Adrenal gland (tissue), 12 donors: ENCODE results near the gene C1orf174. TPM values are rescaled to one million over a fixed set of nuclear protein-coding genes. Genes with fewer than 3 reads are reported as not detected.

ENCODE experiments used
- DNase-seq, 7 donors: peaks; one replicate each; pipeline ENCODE4 v3.0.0-alpha.2; 2019 to 2020
- H3K27ac ChIP-seq, 5 donors: fragments of 200-600 bp; sonication (generic) in 4 of 5; 1 replicate in 3 of 5; 2 replicates in 2 of 5; pipeline versions ENCODE4 v1.5.1 to v1.8.0; 2016 to 2020; ENCODE audit warnings: mild to moderate bottlenecking in 1 of 5
- H3K27me3 ChIP-seq: fragments of 200-600 bp; 2 replicates; pipeline ENCODE4 v1.8.0; 2021
- H3K36me3 ChIP-seq, 2 donors: fragments of 200-600 bp; replicated peaks in 1 of 2; 1 replicate in 1 of 2; 2 replicates in 1 of 2; pipeline versions ENCODE4 v1.5.1 to v1.8.0; 2018 to 2022
- H3K4me1 ChIP-seq, 2 donors: fragments of 200-600 bp; replicated peaks in 1 of 2; 1 replicate in 1 of 2; 2 replicates in 1 of 2; pipeline versions ENCODE4 v1.5.1 to v1.8.0; 2018 to 2021
- H3K4me3 ChIP-seq, 4 donors: fragments of 200-600 bp; sonication (generic) in 3 of 4; one replicate each; pipeline ENCODE4 v1.5.1; 2016 to 2018
- H3K9me3 ChIP-seq, 3 donors: fragments of 200-600 bp; sonication (generic) in 1 of 3; replicated peaks in 1 of 3; 1 replicate in 2 of 3; 2 replicates in 1 of 3; pipeline versions ENCODE4 v1.5.1 to v1.8.0; 2016 to 2021
- CTCF ChIP-seq, 6 experiments: fragments of 450-650 bp in 4 of 6; fragments of 200-600 bp in 2 of 6; sonication (generic) in 1 of 6; IDR thresholded peaks; 1 replicate in 5 of 6; 2 replicates in 1 of 6; pipeline versions ENCODE4 v1.5.1 to v1.8.0; 2016 to 2021; ENCODE audit warnings: antibody characterized with exemption in 6 of 6, mild to moderate bottlenecking in 2 of 6, moderate library complexity in 1 of 6
- POLR2A ChIP-seq, 2 donors: fragments of 450-650 bp; IDR thresholded peaks; one replicate each; pipeline ENCODE4 v1.6.1; 2017; ENCODE audit warnings: antibody characterized with exemption in 2 of 2, mild to moderate bottlenecking in 2 of 2, moderate library complexity in 1 of 2
- WGBS, 4 donors: extraction: QIAGEN DNeasy Blood & Tissue Kit in 2 of 4; methylation state at CpG; one replicate each; pipeline versions ENCODE4 v1.1.5 to v1.1.7; 2013 to 2017; 5-methylcytosine and 5-hydroxymethylcytosine counted together
- intact Hi-C, 2 donors: fragments of 100-400 bp; cut with DNase I; formaldehyde crosslinking; loops; one replicate each; pipeline versions ENCODE4 v1.14.1 to v1.15.0; 2022 to 2023
- polyA plus RNA-seq, 3 donors: library from polyadenylated mRNA; stranded (reverse); fragments of 200-250 nt in 2 of 3; fragments of 350-450 nt in 1 of 3; fragmentation: Illumina TruSeq in 1 of 3; extraction: RNeasy Lipid Tissue Mini Kit (QIAGEN cat#74804) in 1 of 3; gene quantifications; one replicate each; pipeline ENCODE4 v1.2.3, GENCODE V29; 2013 to 2014
- total RNA-seq, 9 donors: library from RNA; depleted of rRNA in 4 of 9; stranded (reverse); fragments of >200 nt in 4 of 9; fragments of 120-200 nt in 1 of 9; fragmentation: NEBNext Ultra II Directional in 1 of 9; extraction: Animal tissue kit (Norgen Biotek cat#: 25700) in 1 of 9; gene quantifications; one replicate each; pipeline versions ENCODE4 v1.1.0 to v1.2.4, GENCODE V29; 2013 to 2023
- donor health status: healthy with polysubstance abuse.
- donor health status: Bipolar disorder and iron deficiency.
- donor health status: DM: yes; HTN: yes; CAD: no.
- donor health status: DM: no; HTN: no; CAD: no.
- donor health status: DM: no; HTN: no; CAD: no.
- donor health status: DM: yes; HTN: yes; CAD: no.

Gene C1orf174
- total and polyA plus RNA-seq, 12 donors, result 11.5 to 28.0 (median 19.0) TPM

- DNase-seq, result no peak
- 92 to 94% (median 93%) methylated on average over 11 to 17 of the region's 17 CpGs for WGBS, 4 donors
- Histone ChIP-seq H3K27me3 (no peaks in the 10 kb centered on the region), H3K36me3 (peaks cover 0 to 17% of the 10 kb centered on the region in 2 donors), H3K4me1 (peaks cover 6 to 11% of the 10 kb centered on the region in 2 donors), H3K9me3 (peaks cover 0 to 8% (median 0%) of the 10 kb centered on the region in 3 donors), H3K27ac (no peak overlapping the region), H3K4me3 (no peak overlapping the region)
- no peak for TF ChIP-seq POLR2A (IDR thresholded peaks at IDR 0.05)
- no peak for TF ChIP-seq CTCF (IDR thresholded peaks at IDR 0.05)
- intact Hi-C loops, result no loop called here
These were observed 5.3 kb downstream of the C1orf174 start for GRCh38 chr1:3894626-3895278.

GRCh38 chr1:3893190-3893589 is 6.9 kb downstream of the C1orf174 start:
- no peak for TF ChIP-seq POLR2A (IDR thresholded peaks at IDR 0.05)
- no peak for TF ChIP-seq CTCF (IDR thresholded peaks at IDR 0.05)
- Histone ChIP-seq H3K27ac (no peak overlapping the region), H3K27me3 (no peaks in the 10 kb centered on the region), H3K4me1 (no peaks in the 10 kb centered on the region), H3K4me3 (no peak overlapping the region), H3K36me3 (peaks cover 0 to 30% of the 10 kb centered on the region in 2 donors), H3K9me3 (peaks cover 0 to 8% (median 0%) of the 10 kb centered on the region in 3 donors)
- 82 to 89% (median 86%) methylated on average over 5 of the region's 5 CpGs for WGBS, 4 donors
- intact Hi-C loops, result no loop called here
- DNase-seq, result no peak

DNA sequence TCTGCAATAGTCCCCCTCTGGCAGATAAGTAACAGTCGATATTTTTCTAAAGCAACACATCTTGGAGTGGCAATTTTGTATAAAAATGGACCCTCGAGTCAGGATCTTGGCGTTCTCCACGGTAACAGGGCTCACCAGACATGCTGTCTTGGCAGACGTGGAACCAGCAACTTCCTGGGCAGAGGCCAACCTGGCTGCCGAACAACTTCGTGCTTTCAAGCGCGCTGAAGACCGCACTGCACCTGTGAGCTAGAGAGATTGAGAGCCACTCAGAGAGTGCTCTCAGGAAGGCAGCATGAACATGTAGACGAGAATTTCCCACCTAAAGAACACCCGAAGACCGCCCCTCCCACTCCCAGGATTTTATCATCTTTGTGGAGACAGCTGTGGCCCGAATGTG is 7.3 kb downstream of the C1orf174 start:
- intact Hi-C loops, result no loop called here
- no peak for DNase-seq
- WGBS, 4 donors, result 83 to 94% (median 90%) methylated on average over 6 to 14 of the region's 14 CpGs
- Histone ChIP-seq H3K27me3 (no peaks in the 10 kb centered on the region), H3K4me1 (no peaks in the 10 kb centered on the region), H3K27ac (no peak overlapping the region), H3K4me3 (no peak overlapping the region), H3K9me3 (peaks cover 0 to 3% (median 0%) of the 10 kb centered on the region in 3 donors), H3K36me3 (peaks cover 0 to 34% of the 10 kb centered on the region in 2 donors)
- TF ChIP-seq CTCF (IDR thresholded peaks at IDR 0.05), result no peak
- TF ChIP-seq POLR2A (IDR thresholded peaks at IDR 0.05), result no peak

GRCh38 chr1:3891329-3891865 is 8.7 kb downstream of the C1orf174 start:
- Histone ChIP-seq H3K27me3 (no peaks in the 10 kb centered on the region), H3K9me3 (no peaks in the 10 kb centered on the region), H3K36me3 (peaks cover 0 to 42% of the 10 kb centered on the region in 2 donors), H3K4me1 (no peaks in the 10 kb centered on the region), H3K4me3 (no peak overlapping the region), H3K27ac (peak overlapping the region in 1 of 5 donors; percentile 8)
- no peak for TF ChIP-seq CTCF (IDR thresholded peaks at IDR 0.05)
- TF ChIP-seq POLR2A (IDR thresholded peaks at IDR 0.05), result no peak
- DNase-seq, result no peak
- 87 to 91% (median 89%) methylated on average over 11 to 17 of the region's 17 CpGs for WGBS, 4 donors
- intact Hi-C loops, result no loop called here
